ENCODE measurements around the gene TMTC1.

TMTC1 gene

DNA sequence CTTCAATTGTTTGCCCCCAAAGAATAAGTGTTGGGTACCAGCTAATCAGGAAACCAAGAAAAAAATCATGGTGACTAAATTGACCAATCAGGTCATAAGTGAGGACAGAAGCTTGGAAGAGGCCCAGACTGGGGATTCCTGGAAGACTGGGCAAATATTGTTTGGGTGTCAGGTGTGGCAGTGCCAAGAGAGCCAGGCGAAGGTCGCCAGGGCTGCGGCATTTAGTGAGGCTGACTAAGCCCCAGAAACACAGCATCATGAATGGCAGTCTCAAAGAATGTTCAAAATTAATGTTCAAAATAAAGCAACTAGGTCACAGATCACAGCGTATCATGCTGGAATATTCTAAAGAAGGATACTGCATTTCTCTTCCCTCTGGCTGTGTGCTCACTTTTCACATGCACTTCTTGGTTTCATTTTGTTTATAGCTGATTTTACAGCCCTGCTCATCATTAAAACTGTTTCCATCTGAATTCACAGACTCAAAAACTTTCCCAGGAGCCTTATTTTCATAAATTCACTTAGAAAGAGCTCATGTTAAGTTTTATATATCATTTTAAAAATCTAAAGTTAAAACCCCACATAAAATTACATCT lies 201.0 kb downstream of the TMTC1 start:
- DNase-seq: no peak
- TF ChIP-seq CTCF (IDR thresholded peaks at IDR 0.05; ENCODE audit: low read depth, low read length): no peak

DNA sequence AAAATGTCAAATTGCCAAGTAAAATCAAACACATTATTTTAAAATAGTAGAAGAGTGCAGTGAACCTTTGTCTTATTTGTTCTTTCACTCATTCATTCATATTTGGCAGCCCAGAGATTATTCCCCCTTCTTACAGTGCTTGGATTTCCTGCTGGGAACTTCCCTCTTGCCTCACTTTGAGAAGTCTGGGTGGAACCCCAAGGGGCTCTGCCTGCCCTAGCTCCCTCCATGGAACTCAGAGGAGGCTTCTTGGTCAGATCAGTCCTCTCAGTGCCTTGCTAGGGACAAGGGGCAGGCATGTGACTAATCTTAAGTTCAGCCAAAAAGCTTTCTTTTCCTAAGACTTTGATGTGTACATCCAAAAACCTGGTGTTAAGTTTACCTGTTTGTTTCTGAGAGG lies 201.6 kb downstream of the TMTC1 start:
- Histone ChIP-seq H3K36me3 (no peaks in the 10 kb centered on the region), H3K9me3 (no peaks in the 10 kb centered on the region), H3K4me3 (ENCODE audit: low read depth, low read length) (no peak overlapping the region), H3K4me1 (no peaks in the 10 kb centered on the region), H3K27me3 (no peaks in the 10 kb centered on the region)
- TF ChIP-seq CTCF (IDR thresholded peaks at IDR 0.05; ENCODE audit: low read depth, low read length): no peak
- DNase-seq: no peak

More for the DNA sequence above, 201.0 kb downstream of the TMTC1 start:
- no peaks in the 10 kb centered on the region for H3K4me1 ChIP-seq
- H3K4me3 ChIP-seq (ENCODE audit: low read depth, low read length): no peak overlapping the region
- no peaks in the 10 kb centered on the region for H3K36me3 ChIP-seq
- H3K9me3 ChIP-seq: no peaks in the 10 kb centered on the region
- H3K27me3 ChIP-seq: no peaks in the 10 kb centered on the region

GRCh38 chr12:29581631-29582030 lies 202.1 kb downstream of the TMTC1 start:
- H3K4me1 ChIP-seq: no peaks in the 10 kb centered on the region
- no peak for DNase-seq
- H3K27me3 ChIP-seq: no peaks in the 10 kb centered on the region
- no peak for TF ChIP-seq CTCF (IDR thresholded peaks at IDR 0.05; ENCODE audit: low read depth, low read length)
- no peaks in the 10 kb centered on the region for H3K36me3 ChIP-seq
- H3K4me3 ChIP-seq (ENCODE audit: low read depth, low read length): no peak overlapping the region
- no peaks in the 10 kb centered on the region for H3K9me3 ChIP-seq

DNA sequence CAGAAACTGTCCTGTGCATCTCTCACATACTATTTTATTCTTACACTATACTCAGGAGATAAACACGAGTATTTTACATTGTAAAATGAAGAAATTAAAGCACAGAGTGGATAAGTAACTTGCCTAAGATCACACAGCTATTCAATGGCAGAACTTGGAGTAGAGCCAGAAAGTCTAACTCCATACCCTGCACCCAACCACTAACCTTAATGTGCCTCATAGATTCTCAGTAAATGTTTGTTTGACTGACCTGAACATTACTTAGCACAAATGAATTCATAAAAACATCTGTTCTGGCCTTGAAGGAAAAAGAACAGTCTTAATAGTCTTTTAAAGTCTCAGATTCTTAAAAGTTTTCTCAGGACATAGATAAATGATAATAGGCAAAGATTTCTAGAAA lies 202.8 kb downstream of the TMTC1 start:
- Histone ChIP-seq H3K27me3 (no peaks in the 10 kb centered on the region), H3K4me1 (no peaks in the 10 kb centered on the region), H3K9me3 (no peaks in the 10 kb centered on the region), H3K36me3 (no peaks in the 10 kb centered on the region), H3K4me3 (ENCODE audit: low read depth, low read length) (no peak overlapping the region)
- TF ChIP-seq CTCF (IDR thresholded peaks at IDR 0.05; ENCODE audit: low read depth, low read length): no peak
- no peak for DNase-seq

GRCh38 chr12:29578731-29579130 lies 205.0 kb downstream of the TMTC1 start:
- Histone ChIP-seq H3K4me1 (no peaks in the 10 kb centered on the region), H3K9me3 (no peaks in the 10 kb centered on the region), H3K4me3 (ENCODE audit: low read depth, low read length) (no peak overlapping the region), H3K36me3 (no peaks in the 10 kb centered on the region), H3K27me3 (no peaks in the 10 kb centered on the region)
- no peak for DNase-seq
- TF ChIP-seq CTCF (IDR thresholded peaks at IDR 0.05; ENCODE audit: low read depth, low read length): no peak

DNA sequence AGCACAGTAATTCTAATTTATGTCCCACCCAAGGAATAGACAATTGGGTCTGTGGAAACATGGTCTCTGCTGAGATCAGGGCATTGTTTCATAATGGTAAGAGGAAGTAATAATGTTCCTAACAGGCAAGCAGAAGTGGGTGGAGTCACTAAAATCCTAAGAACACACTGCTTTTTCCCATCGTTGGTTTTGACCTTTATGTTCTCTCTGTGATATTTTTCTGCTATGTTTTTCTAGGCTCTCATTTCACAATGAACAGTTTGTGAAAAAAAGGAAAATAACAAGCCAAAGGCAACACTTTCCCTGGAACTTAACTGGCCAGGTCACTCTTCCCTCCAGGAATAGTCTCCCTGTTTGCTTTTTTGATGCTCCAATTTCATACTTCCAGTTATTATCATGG lies 205.7 kb downstream of the TMTC1 start:
- no peak for TF ChIP-seq CTCF (IDR thresholded peaks at IDR 0.05; ENCODE audit: low read depth, low read length)
- Histone ChIP-seq H3K36me3 (no peaks in the 10 kb centered on the region), H3K4me1 (no peaks in the 10 kb centered on the region), H3K27me3 (no peaks in the 10 kb centered on the region), H3K9me3 (no peaks in the 10 kb centered on the region), H3K4me3 (ENCODE audit: low read depth, low read length) (no peak overlapping the region)
- no peak for DNase-seq

Data from BE2C (cell line).